AG09309 (cell line): ENCODE results near the gene ERBB4.

ENCODE experiments used
- DNase-seq: peaks from one replicate; pipeline ENCODE4 v3.0.0-alpha.2; 2010; ENCODE audit warnings: low read depth
- H3K4me3 ChIP-seq: 2 replicates; pipeline ENCODE4 v1.5.1; 2011; ENCODE audit warnings: mild to moderate bottlenecking, low read depth, low read length, moderate library complexity; ENCODE audit not compliant: control insufficient read depth
- TF ChIP-seq, protein P1 (sequence below): IDR thresholded peaks from 2 replicates; pipeline ENCODE4 v1.5.1; 2011; ENCODE audit warnings: mild to moderate bottlenecking, low read depth, low read length, inconsistent platforms; ENCODE audit not compliant: insufficient read depth, control insufficient read depth; ENCODE audit errors: missing control alignments

The ERBB4 gene

DNA sequence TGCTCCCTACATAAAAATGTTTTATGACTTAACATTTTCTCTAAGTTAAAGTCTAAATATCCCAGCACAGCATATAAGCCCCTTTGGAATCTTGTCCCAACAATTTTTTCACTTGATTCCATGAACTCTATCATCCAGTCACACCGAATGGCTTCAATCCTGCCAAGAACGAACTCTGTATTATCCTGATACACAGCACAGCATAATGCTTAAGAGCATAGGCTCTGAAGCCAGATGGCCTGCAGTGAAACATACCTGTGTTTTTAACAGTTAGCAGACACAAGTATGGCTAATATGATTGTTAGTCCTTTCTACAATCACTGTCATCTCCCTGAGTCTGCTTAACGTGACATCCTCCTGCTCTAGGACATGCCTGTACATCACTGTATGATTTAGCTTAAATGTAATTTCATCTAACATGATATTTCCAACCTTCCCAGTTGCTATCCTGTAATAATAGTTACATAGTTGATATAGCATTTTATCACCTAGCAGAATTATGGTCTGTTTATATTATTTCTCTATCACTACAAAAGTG lies 669.5 kb downstream of the ERBB4 start:
- DNase-seq: no peak
- TF ChIP-seq, protein P1, sequence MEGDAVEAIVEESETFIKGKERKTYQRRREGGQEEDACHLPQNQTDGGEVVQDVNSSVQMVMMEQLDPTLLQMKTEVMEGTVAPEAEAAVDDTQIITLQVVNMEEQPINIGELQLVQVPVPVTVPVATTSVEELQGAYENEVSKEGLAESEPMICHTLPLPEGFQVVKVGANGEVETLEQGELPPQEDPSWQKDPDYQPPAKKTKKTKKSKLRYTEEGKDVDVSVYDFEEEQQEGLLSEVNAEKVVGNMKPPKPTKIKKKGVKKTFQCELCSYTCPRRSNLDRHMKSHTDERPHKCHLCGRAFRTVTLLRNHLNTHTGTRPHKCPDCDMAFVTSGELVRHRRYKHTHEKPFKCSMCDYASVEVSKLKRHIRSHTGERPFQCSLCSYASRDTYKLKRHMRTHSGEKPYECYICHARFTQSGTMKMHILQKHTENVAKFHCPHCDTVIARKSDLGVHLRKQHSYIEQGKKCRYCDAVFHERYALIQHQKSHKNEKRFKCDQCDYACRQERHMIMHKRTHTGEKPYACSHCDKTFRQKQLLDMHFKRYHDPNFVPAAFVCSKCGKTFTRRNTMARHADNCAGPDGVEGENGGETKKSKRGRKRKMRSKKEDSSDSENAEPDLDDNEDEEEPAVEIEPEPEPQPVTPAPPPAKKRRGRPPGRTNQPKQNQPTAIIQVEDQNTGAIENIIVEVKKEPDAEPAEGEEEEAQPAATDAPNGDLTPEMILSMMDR: no peak
- H3K4me3 ChIP-seq: no peak overlapping the region

DNA sequence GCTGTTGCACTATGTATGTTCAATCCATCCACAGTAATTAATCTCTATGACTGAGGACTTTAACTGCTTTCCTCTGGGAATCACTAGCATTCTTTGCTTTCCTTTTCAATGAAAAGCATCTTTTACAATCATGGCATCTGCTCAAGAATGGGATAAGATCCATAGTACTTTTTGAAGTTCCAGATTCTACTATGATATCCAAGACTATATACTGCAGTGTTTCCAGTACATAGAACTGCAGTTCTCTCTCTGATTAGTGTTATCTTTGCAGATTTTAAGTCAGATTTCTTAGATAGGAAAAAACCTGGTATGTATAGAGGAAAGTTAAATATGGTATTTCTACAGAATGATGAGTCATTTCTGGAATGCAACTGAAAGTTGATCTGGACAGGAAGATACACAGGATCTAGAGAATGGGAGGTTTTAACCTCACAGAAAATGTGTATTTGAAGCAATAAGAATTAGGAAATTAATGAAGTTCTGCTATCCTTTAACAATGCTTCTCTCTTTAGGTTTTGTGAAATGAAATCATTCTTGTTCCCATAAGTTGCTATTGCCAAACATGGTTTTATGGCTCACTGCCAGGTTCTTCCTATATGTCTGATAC lies 670.7 kb downstream of the ERBB4 start:
- TF ChIP-seq, protein P1: no peak
- H3K4me3 ChIP-seq: no peak overlapping the region
- no peak for DNase-seq

DNA sequence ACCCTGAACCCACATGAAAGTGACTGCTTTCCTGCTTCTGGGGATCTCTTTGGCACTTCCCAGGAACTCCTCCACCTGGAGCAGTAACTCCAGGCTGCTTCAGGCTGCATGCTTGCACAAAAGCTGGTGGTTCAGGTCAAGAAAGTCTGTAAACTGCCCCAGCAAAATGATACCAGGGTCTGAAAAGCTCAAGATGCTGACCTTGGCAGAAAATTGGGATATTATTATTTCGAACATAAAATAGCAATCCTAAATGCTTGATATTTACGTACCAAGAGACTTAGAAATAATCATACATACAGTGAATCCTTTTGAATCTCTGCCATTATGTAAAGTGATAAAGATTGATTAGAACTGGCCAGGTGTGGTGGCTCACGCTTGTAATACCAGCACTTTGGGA lies 674.3 kb downstream of the ERBB4 start:
- TF ChIP-seq, protein P1: no peak
- no peak overlapping the region for H3K4me3 ChIP-seq
- DNase-seq: no peak

DNA sequence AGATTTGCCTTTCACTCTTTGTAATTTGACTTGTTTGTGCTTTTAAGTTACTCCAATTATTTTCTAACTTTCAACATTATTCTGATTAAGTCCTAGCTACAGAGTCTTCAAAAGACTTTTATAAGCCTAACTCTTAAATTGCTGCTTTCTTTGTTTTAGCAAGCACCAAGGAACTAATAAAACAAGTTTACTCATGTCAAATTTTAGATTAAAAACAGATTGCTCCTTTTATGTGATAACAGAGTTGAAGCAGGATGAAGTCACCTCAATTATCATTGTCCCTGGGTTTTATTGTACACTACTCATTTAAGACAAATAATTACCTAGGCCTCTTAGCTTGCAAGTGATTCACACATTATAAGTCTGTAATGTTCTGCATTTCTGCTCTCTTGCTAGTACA lies 678.4 kb downstream of the ERBB4 start:
- no peak for DNase-seq
- TF ChIP-seq, protein P1: no peak
- H3K4me3 ChIP-seq: no peak overlapping the region

DNA sequence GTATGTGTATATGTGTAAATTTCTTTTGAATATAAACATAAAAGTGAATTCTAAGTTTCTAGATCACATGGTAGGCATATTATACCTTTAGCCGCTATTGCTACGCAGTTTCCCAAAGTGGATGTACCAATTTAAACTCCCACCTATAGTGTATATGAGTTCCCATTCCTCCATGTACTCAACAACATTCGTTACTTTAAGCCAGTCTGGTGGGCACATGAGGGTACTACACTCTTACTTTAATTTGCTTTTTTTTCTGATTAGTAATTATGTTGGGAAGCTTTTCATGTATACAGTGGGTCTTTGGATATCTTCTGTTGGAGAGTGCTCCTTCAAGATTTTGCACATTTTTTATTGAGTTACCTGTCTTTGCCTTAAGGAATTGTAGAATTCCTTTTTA lies 683.8 kb downstream of the ERBB4 start:
- TF ChIP-seq, protein P1: no peak
- H3K4me3 ChIP-seq: no peak overlapping the region
- DNase-seq: no peak

DNA sequence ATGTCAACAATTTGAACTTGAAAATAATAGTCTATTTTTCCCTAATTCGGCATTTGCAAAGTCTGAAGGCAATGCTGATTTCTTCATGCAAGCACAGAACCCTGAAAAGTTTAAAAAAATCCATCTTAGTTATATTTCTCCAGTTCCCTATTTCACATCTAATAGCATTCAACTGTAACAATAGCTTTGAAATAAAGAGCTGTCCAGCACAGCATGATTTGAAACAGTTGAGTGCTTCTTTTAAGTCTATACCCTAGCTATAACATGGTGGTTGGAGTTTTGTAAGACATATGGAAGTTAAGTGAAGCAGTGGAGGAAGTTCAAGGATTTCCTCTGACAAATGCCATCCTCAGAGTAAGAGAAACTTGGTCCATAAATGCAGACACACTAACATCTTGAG lies 691.9 kb downstream of the ERBB4 start:
- no peak for DNase-seq
- no peak overlapping the region for H3K4me3 ChIP-seq
- TF ChIP-seq, protein P1: no peak

DNA sequence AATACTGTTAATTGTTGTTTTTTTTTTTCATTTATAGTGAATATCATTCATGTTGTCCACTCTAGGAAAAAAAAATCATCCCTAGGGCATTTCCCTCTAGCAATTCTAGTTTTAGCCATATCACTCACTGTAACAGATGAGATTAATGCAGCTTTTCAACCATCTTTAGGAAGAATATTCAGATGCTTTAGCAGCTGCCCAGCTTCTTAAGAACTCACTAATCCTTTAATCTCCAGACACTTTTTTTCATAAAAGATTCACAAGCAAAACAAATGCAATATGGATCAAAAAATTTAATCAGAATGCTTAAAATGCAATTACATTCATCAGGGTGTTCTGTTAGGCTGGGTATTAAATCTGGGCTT lies 692.6 kb downstream of the ERBB4 start:
- TF ChIP-seq, protein P1: no peak
- H3K4me3 ChIP-seq: no peak overlapping the region
- DNase-seq: no peak
